Colonic mucosa (tissue), 4 donors: Measurements from ENCODE around the gene KLHDC9. TPM values are rescaled to one million over a fixed set of nuclear protein-coding genes. Genes with fewer than 3 reads are reported as not detected.
A peak's percentile ranks its signal among the peaks of the same experiment; 100 is the strongest.
"Not testable (repeated sequence)": the region's sequence is repeated elsewhere in the genome, so short reads cannot be mapped to it uniquely, and the experiment has no call there.

ENCODE experiments used
- DNase-seq: peaks from one replicate; pipeline ENCODE4 v3.0.0-alpha.2; 2020
- H3K27ac ChIP-seq: fragments of 200-600 bp; one replicate; pipeline ENCODE4 v1.8.0; 2021
- H3K27me3 ChIP-seq: fragments of 200-600 bp; one replicate; pipeline ENCODE4 v1.8.0; 2021
- H3K36me3 ChIP-seq: fragments of 200-600 bp; one replicate; pipeline ENCODE4 v1.8.0; 2021
- H3K4me1 ChIP-seq: fragments of 200-600 bp; one replicate; pipeline ENCODE4 v1.8.0; 2021; ENCODE audit warnings: mild to moderate bottlenecking
- H3K4me3 ChIP-seq: fragments of 200-600 bp; one replicate; pipeline ENCODE4 v1.8.0; 2021
- H3K9ac ChIP-seq, 2 donors: one replicate each; pipeline ENCODE4 v1.7.0; 2013; ENCODE audit warnings: control low read depth in 2 of 2, low read depth in 2 of 2, low read length in 2 of 2
- H3K9me3 ChIP-seq: fragments of 200-600 bp; one replicate; pipeline ENCODE4 v1.8.0; 2021
- CTCF ChIP-seq: fragments of 200-600 bp; IDR thresholded peaks from one replicate; pipeline ENCODE4 v1.8.0; 2022; ENCODE audit warnings: antibody characterized with exemption, mild to moderate bottlenecking
- intact Hi-C: fragments of 100-400 bp; cut with DNase I; formaldehyde crosslinking; loops from one replicate; pipeline ENCODE4 v1.14.1; 2022
- total RNA-seq, 2 donors: library from RNA; stranded (reverse); fragmentation: NEBNext Ultra II Directional in 1 of 2; extraction: Animal tissue kit (Norgen Biotek cat#: 25700) in 1 of 2; gene quantifications; one replicate each; pipeline ENCODE4 v1.2.1, GENCODE V29; 2021
- donor health status: healthy.
- donor health status: DM: no; HTN: no; CAD: no.
- donor health status: DM: no; HTN: no; CAD: no.

The KLHDC9 gene
- total RNA-seq, 2 donors from 2014 or later = 7.1 to 10.1 TPM

DNA sequence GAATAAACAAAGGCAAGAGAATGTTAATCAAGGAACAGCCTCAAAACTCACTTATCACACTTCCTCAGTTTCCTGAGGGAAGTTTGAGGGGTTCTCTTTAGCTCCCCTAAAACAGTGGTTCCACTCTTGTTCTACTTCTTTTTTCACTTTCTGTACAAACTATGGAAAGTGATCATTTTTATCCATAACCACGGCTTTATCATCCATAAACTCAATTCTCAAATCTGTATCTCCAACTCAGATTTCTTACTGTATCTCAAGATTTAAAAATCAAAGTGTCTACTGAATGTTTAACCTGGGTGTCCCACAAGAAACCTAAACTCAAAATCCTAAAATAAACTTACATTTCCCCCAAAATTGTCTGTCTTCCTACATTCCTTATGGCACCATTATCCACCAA, 15.8 kb downstream of the KLHDC9 start:
- Histone ChIP-seq H3K4me1 (peaks cover 11% of the 10 kb centered on the region), H3K9ac (no peak overlapping the region), H3K9me3 (no peaks in the 10 kb centered on the region), H3K36me3 (no peaks in the 10 kb centered on the region), H3K4me3 (no peak overlapping the region), H3K27ac (no peak overlapping the region), H3K27me3 (no peaks in the 10 kb centered on the region)
- no peak for DNase-seq
- intact Hi-C loops = no loop called here
- TF ChIP-seq CTCF = no peak

DNA sequence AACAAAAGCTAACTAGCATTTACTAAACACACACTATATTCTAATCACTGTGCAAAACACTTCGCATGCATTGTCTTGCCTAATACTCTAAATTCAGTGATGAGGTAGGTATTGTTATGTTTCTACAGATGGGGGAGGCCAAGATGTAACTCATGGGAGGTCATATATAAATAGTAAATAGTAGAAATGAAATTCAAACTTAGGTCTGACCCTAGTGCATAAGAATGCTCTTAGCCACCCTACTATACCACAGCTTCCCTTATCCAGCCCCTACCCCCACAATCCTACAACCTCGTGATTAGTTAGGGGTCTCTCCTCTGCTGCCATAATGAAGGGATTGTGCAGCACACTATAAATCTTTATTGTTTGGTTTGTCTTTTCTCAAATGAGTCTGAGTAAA, 16.4 kb downstream of the KLHDC9 start:
- no peak for DNase-seq
- Histone ChIP-seq H3K4me3 (no peak overlapping the region), H3K36me3 (no peaks in the 10 kb centered on the region), H3K9ac (no peak overlapping the region), H3K9me3 (no peaks in the 10 kb centered on the region), H3K27ac (no peak overlapping the region), H3K4me1 (peaks cover 11% of the 10 kb centered on the region), H3K27me3 (no peaks in the 10 kb centered on the region)
- intact Hi-C loops = no loop called here
- no peak for TF ChIP-seq CTCF

DNA sequence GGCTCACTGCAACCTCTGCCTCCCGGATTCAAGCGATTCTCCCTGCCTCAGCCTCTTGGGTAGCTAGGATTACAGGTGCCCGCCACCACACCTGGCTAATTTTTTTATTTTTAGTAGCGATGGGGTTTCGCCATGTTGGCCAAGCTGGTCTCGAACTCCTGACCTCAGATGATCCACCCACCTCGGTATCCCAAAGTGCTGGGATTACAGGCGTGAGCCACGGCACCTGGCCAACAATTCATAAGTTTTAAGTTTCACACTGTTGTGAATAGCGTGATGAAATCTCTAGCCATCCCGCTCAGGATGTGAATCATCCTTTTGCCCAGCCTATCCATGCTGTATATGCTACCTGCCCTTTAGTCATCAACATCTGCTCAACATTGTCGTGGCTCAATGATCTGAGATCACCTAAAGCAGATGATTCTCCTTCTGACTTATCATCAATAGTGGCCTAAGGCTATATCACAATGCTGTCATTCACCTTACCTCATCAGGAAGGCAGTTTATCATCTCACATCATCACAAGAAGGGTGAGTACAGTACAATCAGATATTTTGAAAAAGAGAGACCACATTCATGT, 17.1 kb downstream of the KLHDC9 start:
- H3K4me3 ChIP-seq = no peak overlapping the region
- intact Hi-C loops = no loop called here
- H3K27me3 ChIP-seq = no peaks in the 10 kb centered on the region
- peaks cover 11% of the 10 kb centered on the region for H3K4me1 ChIP-seq
- no peak for DNase-seq
- no peak overlapping the region for H3K27ac ChIP-seq
- no peaks in the 10 kb centered on the region for H3K36me3 ChIP-seq
- TF ChIP-seq CTCF = no peak
- H3K9me3 ChIP-seq = no peaks in the 10 kb centered on the region
- H3K9ac ChIP-seq = no peak overlapping the region

DNA sequence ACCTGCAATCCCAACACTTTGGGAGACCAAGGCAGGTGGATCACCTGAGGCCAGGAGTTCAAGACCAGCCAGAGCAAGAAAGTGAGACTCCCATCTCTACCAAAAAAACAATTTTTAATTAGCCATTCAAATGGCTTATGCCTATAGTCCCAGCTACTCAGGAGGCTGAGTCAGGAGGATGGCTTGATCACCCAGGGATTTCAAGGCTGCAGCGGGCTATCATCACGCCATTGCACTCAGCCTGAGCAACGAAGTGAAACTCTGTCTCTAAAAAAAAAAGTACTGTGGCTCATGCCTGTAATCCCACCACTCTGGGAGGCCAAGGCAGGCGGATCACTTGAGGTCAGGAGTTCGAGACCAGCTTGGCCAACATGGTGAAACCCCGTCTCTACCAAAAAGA, 17.8 kb downstream of the KLHDC9 start:
- H3K27ac ChIP-seq, H3K9ac ChIP-seq, H3K27me3 ChIP-seq, intact Hi-C loops, H3K36me3 ChIP-seq, H3K4me3 ChIP-seq, DNase-seq, H3K9me3 ChIP-seq: not testable (repeated sequence)
- H3K4me1 ChIP-seq = peaks cover 11% of the 10 kb centered on the region

DNA sequence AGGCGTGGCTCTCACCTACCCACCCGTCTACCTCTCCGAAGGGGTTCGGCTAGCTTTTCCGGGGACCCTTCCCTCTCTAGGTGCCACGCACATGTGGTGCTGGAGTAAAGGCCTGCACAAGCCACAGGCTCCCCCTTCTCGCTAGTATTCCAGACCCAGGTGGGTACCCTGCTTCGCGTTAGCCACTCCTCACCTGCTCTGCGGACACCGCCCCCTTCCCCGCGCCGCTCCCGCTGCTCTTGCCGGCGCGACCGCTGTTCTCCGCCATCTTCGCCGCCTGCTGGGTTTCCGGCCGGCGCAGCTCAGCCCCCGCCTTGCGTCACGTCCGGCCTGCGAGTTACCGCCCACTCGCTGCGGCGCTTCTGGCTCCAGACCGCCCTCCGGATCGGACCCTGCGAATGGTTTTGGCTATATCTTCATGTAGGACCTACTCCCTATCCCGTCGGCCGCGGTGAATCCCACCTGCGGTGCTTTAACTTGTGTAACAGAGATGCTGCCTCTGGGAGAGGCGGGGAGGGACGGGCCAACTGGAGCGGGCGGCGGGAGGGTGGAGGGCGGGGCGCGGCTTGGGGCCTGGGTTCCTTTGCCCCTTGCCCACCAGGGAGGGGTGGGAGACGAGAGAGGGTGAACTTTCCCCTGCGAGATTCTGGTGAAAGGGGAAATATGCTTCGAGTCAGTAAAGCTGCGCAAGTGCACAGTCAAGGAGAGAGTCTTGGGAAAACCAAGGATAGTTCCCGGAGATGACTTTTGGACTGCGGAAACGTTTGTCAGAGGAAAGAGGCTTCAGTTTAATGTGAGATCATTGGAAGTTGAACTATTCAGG, 19.8 kb downstream of the KLHDC9 start, which contains the start of the genes NIT1 and PFDN2:
TSS of gene NIT1 (plus strand) at position 347 of the 823 bp plus-strand sequence. CDS start at position 419, 72 bp downstream.
TSS of gene PFDN2 (minus strand) at position 279 of the 823 bp plus-strand sequence. CDS start at position 268, 11 bp downstream.
- no peak for TF ChIP-seq CTCF
- peak within 1 kb of the TSS; percentile 92 to 100 for H3K9ac ChIP-seq
- DNase-seq = peak; percentile 89
- no peaks in the 10 kb centered on the region for H3K9me3 ChIP-seq
- H3K36me3 ChIP-seq = peaks cover 4% of the 10 kb centered on the region
- H3K4me1 ChIP-seq = peaks cover 11% of the 10 kb centered on the region
- intact Hi-C loops = no loop called here
- H3K27ac ChIP-seq = peak within 1 kb of the TSS; percentile 95
- peak within 1 kb of the TSS; percentile 96 for H3K4me3 ChIP-seq
- no peaks in the 10 kb centered on the region for H3K27me3 ChIP-seq
